H9 (cell line): ENCODE results near the gene SLC44A2. TPM values are rescaled to one million over a fixed set of nuclear protein-coding genes. Genes with fewer than 3 reads are reported as not detected.

ENCODE experiments used
- DNase-seq: peaks from one replicate; pipeline ENCODE4 v3.0.0-alpha.2; 2017
- H2AFZ ChIP-seq: one replicate; pipeline ENCODE4 v1.6.1; 2013; ENCODE audit warnings: mild to moderate bottlenecking, low read length, control low read depth, moderate library complexity
- H2AK5ac ChIP-seq: 2 replicates; pipeline ENCODE4 v1.6.1; 2013; ENCODE audit warnings: low read length, control low read depth, mixed read lengths; ENCODE audit not compliant: insufficient read length
- H2BK120ac ChIP-seq: one replicate; pipeline ENCODE4 v1.6.1; 2013; ENCODE audit warnings: low read depth, mild to moderate bottlenecking, low read length, control low read depth, inconsistent platforms; ENCODE audit not compliant: poor library complexity, severe bottlenecking
- H2BK12ac ChIP-seq: 2 replicates; pipeline ENCODE4 v1.6.1; 2013; ENCODE audit warnings: low read length, control low read depth, mixed read lengths, low read depth; ENCODE audit not compliant: insufficient read length
- H2BK15ac ChIP-seq: 2 replicates; pipeline ENCODE4 v1.6.1; 2013; ENCODE audit warnings: low read depth, low read length, control low read depth
- H2BK20ac ChIP-seq: one replicate; pipeline ENCODE4 v1.6.1; 2013; ENCODE audit warnings: low read depth, mild to moderate bottlenecking, low read length, control low read depth, inconsistent platforms; ENCODE audit not compliant: poor library complexity, severe bottlenecking
- H2BK5ac ChIP-seq: 2 replicates; pipeline ENCODE4 v1.6.1; 2013; ENCODE audit warnings: low read length, control low read depth, mixed read lengths; ENCODE audit not compliant: insufficient read length
- H3K14ac ChIP-seq: 2 replicates; pipeline ENCODE4 v1.6.1; 2013; ENCODE audit warnings: low read length, control low read depth; ENCODE audit not compliant: insufficient read depth
- H3K18ac ChIP-seq: 2 replicates; pipeline ENCODE4 v1.6.1; 2013; ENCODE audit warnings: low read depth, mild to moderate bottlenecking, mixed read lengths, low read length, control low read depth; ENCODE audit not compliant: insufficient read length
- H3K23ac ChIP-seq: 2 replicates; pipeline ENCODE4 v1.6.1; 2013; ENCODE audit warnings: low read length, control low read depth, mixed read lengths, low read depth; ENCODE audit not compliant: insufficient read length
- H3K23me2 ChIP-seq: 2 replicates; pipeline ENCODE4 v1.6.1; 2013; ENCODE audit warnings: low read depth, mild to moderate bottlenecking, mixed read lengths, low read length, control low read depth; ENCODE audit not compliant: insufficient read length, poor library complexity, severe bottlenecking
- H3K27ac ChIP-seq: 2 replicates; pipeline ENCODE4 v1.5.1; 2013; ENCODE audit warnings: low read length, control low read depth, mixed read lengths, low read depth; ENCODE audit not compliant: insufficient read length
- H3K27me3 ChIP-seq: 2 replicates; pipeline ENCODE4 v1.6.1; 2013; ENCODE audit warnings: low read length, control low read depth, inconsistent platforms; ENCODE audit not compliant: insufficient read depth
- H3K4ac ChIP-seq: 2 replicates; pipeline ENCODE4 v1.6.1; 2013; ENCODE audit warnings: low read depth, mild to moderate bottlenecking, control low read depth, inconsistent platforms, low read length, moderate library complexity
- H3K4me1 ChIP-seq: 2 replicates; pipeline ENCODE4 v1.6.1; 2013; ENCODE audit warnings: low read length, control low read depth, inconsistent platforms; ENCODE audit not compliant: insufficient read depth
- H3K4me2 ChIP-seq: 2 replicates; pipeline ENCODE4 v1.6.1; 2013; ENCODE audit warnings: low read length, control low read depth, mixed read lengths; ENCODE audit not compliant: insufficient read length, insufficient read depth
- H3K56ac ChIP-seq: 2 replicates; pipeline ENCODE4 v1.6.1; 2013; ENCODE audit warnings: low read depth, mild to moderate bottlenecking, mixed read lengths, low read length, control low read depth; ENCODE audit not compliant: insufficient read length
- H3K79me1 ChIP-seq: 2 replicates; pipeline ENCODE4 v1.6.1; 2013; ENCODE audit warnings: low read depth, mild to moderate bottlenecking, moderate library complexity, low read length, control low read depth, inconsistent platforms; ENCODE audit not compliant: insufficient read depth, poor library complexity, severe bottlenecking
- H3K79me2 ChIP-seq: 2 replicates; pipeline ENCODE4 v1.6.1; 2013; ENCODE audit warnings: low read length, control low read depth, inconsistent platforms; ENCODE audit not compliant: insufficient read depth
- H3K9ac ChIP-seq: 2 replicates; pipeline ENCODE4 v1.6.1; 2013; ENCODE audit warnings: low read length, control low read depth, mixed read lengths; ENCODE audit not compliant: insufficient read length; ENCODE audit errors: extremely low read depth
- H3K9me3 ChIP-seq: one replicate; pipeline ENCODE4 v1.6.1; 2013; ENCODE audit warnings: low read depth, low read length, inconsistent platforms; ENCODE audit not compliant: control insufficient read depth
- H3T11ph ChIP-seq: one replicate; pipeline ENCODE4 v1.6.1; 2013; ENCODE audit warnings: mild to moderate bottlenecking, low read length, control low read depth, inconsistent platforms
- H4K20me1 ChIP-seq: one replicate; pipeline ENCODE4 v1.6.1; 2013; ENCODE audit not compliant: control insufficient read depth, insufficient read length, insufficient read depth
- H4K5ac ChIP-seq: 2 replicates; pipeline ENCODE4 v1.6.1; 2013; ENCODE audit warnings: low read depth, mild to moderate bottlenecking, mixed read lengths, low read length, control low read depth; ENCODE audit not compliant: insufficient read length
- H4K8ac ChIP-seq: replicated peaks from 2 replicates; pipeline ENCODE4 v1.6.1; 2013; ENCODE audit warnings: low read length, control low read depth, mixed read lengths, low read depth; ENCODE audit not compliant: insufficient read length
- H4K91ac ChIP-seq: 2 replicates; pipeline ENCODE4 v1.6.1; 2013; ENCODE audit warnings: low read depth, mild to moderate bottlenecking, moderate library complexity, mixed read lengths, low read length, control low read depth; ENCODE audit not compliant: insufficient read length
- H3K27ac Mint-ChIP-seq, 3 experiments: 2 replicates in 2 of 3; 3 replicates in 1 of 3; pipeline ENCODE4 v1.8.0; 2020 to 2021; ENCODE audit warnings: mixed read lengths in 3 of 3, mild to moderate bottlenecking in 1 of 3, moderate library complexity in 1 of 3
- H3K27me3 Mint-ChIP-seq: 2 replicates; pipeline ENCODE4 v1.8.0; 2021; ENCODE audit warnings: low read depth, mild to moderate bottlenecking, moderate library complexity, mixed read lengths
- H3K36me3 Mint-ChIP-seq, 3 experiments: 2 replicates in 2 of 3; 3 replicates in 1 of 3; pipeline ENCODE4 v1.8.0; 2020 to 2021; ENCODE audit warnings: low read depth in 3 of 3, mixed read lengths in 3 of 3; ENCODE audit not compliant: insufficient read depth in 1 of 3
- H3K4me1 Mint-ChIP-seq, 2 experiments: 2 replicates each; pipeline ENCODE4 v1.8.0; 2020; ENCODE audit warnings: mixed read lengths in 2 of 2
- H3K4me3 Mint-ChIP-seq, 2 experiments: 2 replicates in 1 of 2; 3 replicates in 1 of 2; pipeline ENCODE4 v1.8.0; 2020 to 2021; ENCODE audit warnings: mild to moderate bottlenecking in 2 of 2, mixed read lengths in 2 of 2, moderate library complexity in 1 of 2
- H3K9me3 Mint-ChIP-seq, 2 experiments: 2 replicates in 1 of 2; 3 replicates in 1 of 2; pipeline ENCODE4 v1.8.0; 2020; ENCODE audit warnings: mild to moderate bottlenecking in 2 of 2, mixed read lengths in 2 of 2, moderate library complexity in 1 of 2
- WGBS: extraction: QIAGEN DNeasy Blood & Tissue Kit; methylation state at CpG from one replicate; pipeline ENCODE4 v1.1.7; 2013; ENCODE audit warnings: missing lambda C conversion rate, low lambda C conversion rate, mixed read lengths; ENCODE audit not compliant: insufficient read length; ENCODE audit errors: extremely low coverage; 5-methylcytosine and 5-hydroxymethylcytosine counted together
- total RNA-seq: library from RNA; stranded (reverse); gene quantifications from 2 replicates; pipeline ENCODE4 v1.2.1, GENCODE V29; 2021
- TF ChIP-seq, protein P1 (sequence below): fragments of 200-600 bp; sonication (generic); conservative IDR thresholded peaks from 3 replicates; pipeline ENCODE4 v1.8.0; 2021; ENCODE audit warnings: antibody characterized with exemption, mild to moderate bottlenecking

SLC44A2 gene
- total RNA-seq, 1 experiment from 2014 or later = 121 TPM

GRCh38 chr19:10679743-10680142, 54.4 kb downstream of the SLC44A2 start:
- no peak overlapping the region for H4K91ac ChIP-seq
- Mint-ChIP-seq H3K4me3 (no peak overlapping the region), H3K27ac (no peak overlapping the region), H3K27me3 (no peaks in the 10 kb centered on the region; the same call in 1 of the 2 replicates), H3K36me3 (peaks cover 68 to 100% (median 97%) of the 10 kb centered on the region in 3 experiments), H3K4me1 (no peaks in the 10 kb centered on the region), H3K9me3 (no peaks in the 10 kb centered on the region)
- no CpG with 5 or more reads among the region's 18 CpGs for WGBS
- no peaks in the 10 kb centered on the region for H3K4me1 ChIP-seq
- H2BK15ac ChIP-seq = no peak overlapping the region
- peaks cover 11% of the 10 kb centered on the region for H3K79me1 ChIP-seq
- no peak overlapping the region for H3K4ac ChIP-seq
- no peak overlapping the region for H2BK120ac ChIP-seq
- no peaks in the 10 kb centered on the region for H3K9me3 ChIP-seq
- H3K23ac ChIP-seq = no peak overlapping the region
- no peak overlapping the region for H2BK5ac ChIP-seq
- no peak overlapping the region for H3T11ph ChIP-seq
- TF ChIP-seq, protein P1, sequence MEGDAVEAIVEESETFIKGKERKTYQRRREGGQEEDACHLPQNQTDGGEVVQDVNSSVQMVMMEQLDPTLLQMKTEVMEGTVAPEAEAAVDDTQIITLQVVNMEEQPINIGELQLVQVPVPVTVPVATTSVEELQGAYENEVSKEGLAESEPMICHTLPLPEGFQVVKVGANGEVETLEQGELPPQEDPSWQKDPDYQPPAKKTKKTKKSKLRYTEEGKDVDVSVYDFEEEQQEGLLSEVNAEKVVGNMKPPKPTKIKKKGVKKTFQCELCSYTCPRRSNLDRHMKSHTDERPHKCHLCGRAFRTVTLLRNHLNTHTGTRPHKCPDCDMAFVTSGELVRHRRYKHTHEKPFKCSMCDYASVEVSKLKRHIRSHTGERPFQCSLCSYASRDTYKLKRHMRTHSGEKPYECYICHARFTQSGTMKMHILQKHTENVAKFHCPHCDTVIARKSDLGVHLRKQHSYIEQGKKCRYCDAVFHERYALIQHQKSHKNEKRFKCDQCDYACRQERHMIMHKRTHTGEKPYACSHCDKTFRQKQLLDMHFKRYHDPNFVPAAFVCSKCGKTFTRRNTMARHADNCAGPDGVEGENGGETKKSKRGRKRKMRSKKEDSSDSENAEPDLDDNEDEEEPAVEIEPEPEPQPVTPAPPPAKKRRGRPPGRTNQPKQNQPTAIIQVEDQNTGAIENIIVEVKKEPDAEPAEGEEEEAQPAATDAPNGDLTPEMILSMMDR = no peak
- H3K27ac ChIP-seq = no peak overlapping the region
- no peak overlapping the region for H2AK5ac ChIP-seq
- no peak overlapping the region for H4K5ac ChIP-seq
- H3K4me2 ChIP-seq = no peak overlapping the region
- H3K9ac ChIP-seq = no peak overlapping the region
- H3K14ac ChIP-seq = no peak overlapping the region
- H3K79me2 ChIP-seq = peaks cover 5% of the 10 kb centered on the region; the same call in 1 of the 2 replicates
- H3K23me2 ChIP-seq = no peaks in the 10 kb centered on the region
- no peak overlapping the region for H2BK12ac ChIP-seq
- H2BK20ac ChIP-seq = no peak overlapping the region
- no peak overlapping the region for H3K56ac ChIP-seq
- peaks cover 3% of the 10 kb centered on the region for H4K20me1 ChIP-seq
- H3K27me3 ChIP-seq = no peaks in the 10 kb centered on the region
- no peak overlapping the region for H2AFZ ChIP-seq
- H3K18ac ChIP-seq = no peak overlapping the region
- DNase-seq = no peak
- peak overlapping the region; percentile 63 for H4K8ac ChIP-seq
